ENCODE measurements around the gene COL24A1.
A peak's percentile ranks its signal among the peaks of the same experiment; 100 is the strongest.

COL24A1 gene

DNA sequence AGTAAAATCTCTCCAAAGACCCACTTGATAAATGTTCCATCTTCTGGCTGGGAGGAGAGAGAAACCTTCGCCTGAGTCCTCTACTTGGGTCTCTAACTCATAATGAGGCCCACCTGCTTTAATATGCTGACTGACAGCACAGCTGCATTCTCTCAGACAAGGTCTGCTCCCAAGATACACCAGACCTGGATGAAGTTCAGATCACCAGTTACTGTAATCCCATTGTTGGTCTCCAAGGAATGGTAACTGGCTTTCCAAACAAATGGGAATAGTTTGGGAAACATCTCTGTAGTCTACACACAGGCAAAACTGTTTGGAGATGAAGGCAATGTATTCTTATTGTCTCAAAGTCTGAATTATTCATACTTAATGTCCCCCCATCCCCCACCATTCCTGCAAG is 27.9 kb upstream of the COL24A1 start:
- Histone ChIP-seq H2BK15ac (replicated peaks; ENCODE audit: low read depth) (no peak overlapping the region), H3K4me2 (ENCODE audit: low read length) (no peak overlapping the region), H3K23ac (ENCODE audit: low read length) (no peak overlapping the region), H3K18ac (ENCODE audit: low read length) (no peak overlapping the region), H3K4ac (ENCODE audit: low read depth, low read length) (no peak overlapping the region), H2AK5ac (ENCODE audit: low read length) (no peak overlapping the region), H3K27me3 (ENCODE audit: insufficient read depth, low read length, poor library complexity) (no peaks in the 10 kb centered on the region), H3K9ac (ENCODE audit: low read length) (no peak overlapping the region), H3K4me3 (ENCODE audit: low read length) (no peak overlapping the region), H3K56ac (ENCODE audit: low read length) (no peak overlapping the region), H3K27ac (ENCODE audit: low read depth, low read length) (no peak overlapping the region), H3K79me1 (ENCODE audit: low read length) (no peaks in the 10 kb centered on the region), H2BK120ac (ENCODE audit: low read depth, low read length) (no peak overlapping the region), H4K8ac (ENCODE audit: low read depth, low read length) (no peak overlapping the region), H3K36me3 (ENCODE audit: control insufficient read depth, insufficient read depth, low read length) (no peaks in the 10 kb centered on the region), H2BK5ac (ENCODE audit: low read length) (no peak overlapping the region), H4K5ac (ENCODE audit: low read length) (no peak overlapping the region), H3K79me2 (ENCODE audit: control insufficient read depth, insufficient read depth, low read length) (no peaks in the 10 kb centered on the region), H3K4me1 (ENCODE audit: control insufficient read depth, low read depth, low read length) (no peaks in the 10 kb centered on the region)
- DNase-seq = no peak
- WGBS (ENCODE audit: extremely low coverage, insufficient coverage, low lambda C conversion rate) = no CpG with 5 or more reads among the region's 1 CpG

DNA sequence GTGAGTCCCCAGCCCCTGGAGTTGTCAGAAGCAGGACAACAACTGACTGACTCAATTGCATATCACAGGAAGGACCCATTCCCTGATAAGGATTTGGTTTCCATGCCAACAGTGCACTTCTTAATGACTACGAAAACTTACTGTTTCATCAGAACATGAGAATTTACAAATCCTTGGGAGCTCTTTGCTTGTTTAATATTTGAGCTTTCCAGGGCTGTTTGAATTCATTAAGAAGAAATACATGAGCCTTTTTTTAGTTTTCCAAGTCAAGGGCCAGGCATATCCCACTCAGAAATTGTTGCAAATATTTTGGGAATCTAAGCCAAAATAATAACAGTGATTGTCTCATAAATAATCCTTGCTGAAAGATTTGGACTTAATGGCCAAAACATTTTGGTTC is 27.2 kb upstream of the COL24A1 start:
- Histone ChIP-seq H3K4me2 (ENCODE audit: low read length) (no peak overlapping the region), H3K36me3 (ENCODE audit: control insufficient read depth, insufficient read depth, low read length) (no peaks in the 10 kb centered on the region), H3K18ac (ENCODE audit: low read length) (no peak overlapping the region), H3K79me1 (ENCODE audit: low read length) (no peaks in the 10 kb centered on the region), H3K4me3 (ENCODE audit: low read length) (no peak overlapping the region), H3K27me3 (ENCODE audit: insufficient read depth, low read length, poor library complexity) (no peaks in the 10 kb centered on the region), H3K4me1 (ENCODE audit: control insufficient read depth, low read depth, low read length) (no peaks in the 10 kb centered on the region), H3K79me2 (ENCODE audit: control insufficient read depth, insufficient read depth, low read length) (no peaks in the 10 kb centered on the region), H2BK15ac (replicated peaks; ENCODE audit: low read depth) (no peak overlapping the region), H3K23ac (ENCODE audit: low read length) (no peak overlapping the region), H2AK5ac (ENCODE audit: low read length) (no peak overlapping the region), H3K56ac (ENCODE audit: low read length) (no peak overlapping the region), H3K9ac (ENCODE audit: low read length) (no peak overlapping the region), H3K4ac (ENCODE audit: low read depth, low read length) (no peak overlapping the region), H4K5ac (ENCODE audit: low read length) (no peak overlapping the region), H4K8ac (ENCODE audit: low read depth, low read length) (no peak overlapping the region), H2BK5ac (ENCODE audit: low read length) (no peak overlapping the region), H2BK120ac (ENCODE audit: low read depth, low read length) (no peak overlapping the region), H3K27ac (ENCODE audit: low read depth, low read length) (no peak overlapping the region)
- no CpG with 5 or more reads among the region's 1 CpG for WGBS (ENCODE audit: extremely low coverage, insufficient coverage, low lambda C conversion rate)
- DNase-seq = peak; percentile 33

DNA sequence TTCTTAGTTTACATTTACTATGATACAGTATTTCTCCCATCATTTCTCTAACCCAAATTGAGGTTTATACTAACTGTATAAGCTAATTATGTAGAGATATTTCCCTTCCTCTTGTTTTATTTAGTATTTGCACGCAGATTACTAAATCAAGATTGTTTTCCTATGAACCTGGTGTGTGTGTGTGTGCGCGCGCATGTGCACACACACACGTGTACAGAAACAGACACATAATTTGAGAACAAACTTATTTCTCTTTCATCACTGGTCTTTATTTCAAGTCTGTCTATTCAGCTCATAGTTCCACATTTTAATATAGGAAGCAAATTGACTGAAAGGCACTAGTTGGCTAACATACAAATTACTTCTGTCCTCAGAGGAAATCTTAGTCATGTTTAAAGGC is 19.7 kb upstream of the COL24A1 start:
- no peak for DNase-seq
- Histone ChIP-seq H3K4me1 (ENCODE audit: control insufficient read depth, low read depth, low read length) (no peaks in the 10 kb centered on the region), H2BK15ac (replicated peaks; ENCODE audit: low read depth) (no peak overlapping the region), H3K4ac (ENCODE audit: low read depth, low read length) (no peak overlapping the region), H3K9ac (ENCODE audit: low read length) (no peak overlapping the region), H3K27ac (ENCODE audit: low read depth, low read length) (no peak overlapping the region), H2BK120ac (ENCODE audit: low read depth, low read length) (no peak overlapping the region), H3K4me3 (ENCODE audit: low read length) (no peak overlapping the region), H3K27me3 (ENCODE audit: insufficient read depth, low read length, poor library complexity) (no peaks in the 10 kb centered on the region), H3K4me2 (ENCODE audit: low read length) (no peak overlapping the region), H2AK5ac (ENCODE audit: low read length) (no peak overlapping the region), H3K23ac (ENCODE audit: low read length) (no peak overlapping the region), H4K8ac (ENCODE audit: low read depth, low read length) (no peak overlapping the region), H3K36me3 (ENCODE audit: control insufficient read depth, insufficient read depth, low read length) (no peaks in the 10 kb centered on the region), H3K56ac (ENCODE audit: low read length) (no peak overlapping the region), H3K79me1 (ENCODE audit: low read length) (no peaks in the 10 kb centered on the region), H3K79me2 (ENCODE audit: control insufficient read depth, insufficient read depth, low read length) (no peaks in the 10 kb centered on the region), H2BK5ac (ENCODE audit: low read length) (no peak overlapping the region), H4K5ac (ENCODE audit: low read length) (no peak overlapping the region), H3K18ac (ENCODE audit: low read length) (no peak overlapping the region)
- whole genome bisulfite sequencing (ENCODE audit: extremely low coverage, insufficient coverage, low lambda C conversion rate) = no CpG with 5 or more reads among the region's 5 CpGs

DNA sequence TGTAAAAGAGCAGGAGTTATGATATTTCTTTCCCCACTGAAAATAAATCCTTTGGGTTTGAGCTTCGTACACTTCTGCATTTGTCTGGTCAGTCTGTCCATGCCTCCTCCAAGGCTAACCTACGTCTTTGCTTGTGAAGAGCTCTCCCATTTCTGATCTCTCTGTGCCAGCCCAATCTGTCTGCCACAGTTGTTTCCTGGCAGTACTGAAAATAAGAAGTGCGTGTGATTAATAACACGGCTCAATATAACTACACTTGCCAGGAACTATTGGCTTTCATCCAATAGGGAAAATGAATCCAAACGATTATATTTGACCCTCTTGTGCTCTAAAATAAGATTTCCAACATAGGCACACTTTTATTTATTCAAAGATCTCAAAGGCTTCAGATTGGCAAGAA is 19.2 kb upstream of the COL24A1 start:
- H4K8ac ChIP-seq (ENCODE audit: low read depth, low read length) = no peak overlapping the region
- H3K9ac ChIP-seq (ENCODE audit: low read length) = no peak overlapping the region
- no CpG with 5 or more reads among the region's 5 CpGs for WGBS (ENCODE audit: extremely low coverage, insufficient coverage, low lambda C conversion rate)
- no peak overlapping the region for H2BK120ac ChIP-seq (ENCODE audit: low read depth, low read length)
- H3K27me3 ChIP-seq (ENCODE audit: insufficient read depth, low read length, poor library complexity) = no peaks in the 10 kb centered on the region
- no peak overlapping the region for H3K23ac ChIP-seq (ENCODE audit: low read length)
- H3K4ac ChIP-seq (ENCODE audit: low read depth, low read length) = no peak overlapping the region
- DNase-seq = no peak
- H3K4me2 ChIP-seq (ENCODE audit: low read length) = no peak overlapping the region
- H3K27ac ChIP-seq (ENCODE audit: low read depth, low read length) = no peak overlapping the region
- no peaks in the 10 kb centered on the region for H3K79me1 ChIP-seq (ENCODE audit: low read length)
- no peak overlapping the region for H2AK5ac ChIP-seq (ENCODE audit: low read length)
- no peak overlapping the region for H3K4me3 ChIP-seq (ENCODE audit: low read length)
- no peak overlapping the region for H2BK15ac ChIP-seq (replicated peaks; ENCODE audit: low read depth)
- no peaks in the 10 kb centered on the region for H3K79me2 ChIP-seq (ENCODE audit: control insufficient read depth, insufficient read depth, low read length)
- H3K4me1 ChIP-seq (ENCODE audit: control insufficient read depth, low read depth, low read length) = no peaks in the 10 kb centered on the region
- H2BK5ac ChIP-seq (ENCODE audit: low read length) = no peak overlapping the region
- H3K56ac ChIP-seq (ENCODE audit: low read length) = no peak overlapping the region
- no peak overlapping the region for H3K18ac ChIP-seq (ENCODE audit: low read length)
- no peak overlapping the region for H4K5ac ChIP-seq (ENCODE audit: low read length)
- H3K36me3 ChIP-seq (ENCODE audit: control insufficient read depth, insufficient read depth, low read length) = no peaks in the 10 kb centered on the region

DNA sequence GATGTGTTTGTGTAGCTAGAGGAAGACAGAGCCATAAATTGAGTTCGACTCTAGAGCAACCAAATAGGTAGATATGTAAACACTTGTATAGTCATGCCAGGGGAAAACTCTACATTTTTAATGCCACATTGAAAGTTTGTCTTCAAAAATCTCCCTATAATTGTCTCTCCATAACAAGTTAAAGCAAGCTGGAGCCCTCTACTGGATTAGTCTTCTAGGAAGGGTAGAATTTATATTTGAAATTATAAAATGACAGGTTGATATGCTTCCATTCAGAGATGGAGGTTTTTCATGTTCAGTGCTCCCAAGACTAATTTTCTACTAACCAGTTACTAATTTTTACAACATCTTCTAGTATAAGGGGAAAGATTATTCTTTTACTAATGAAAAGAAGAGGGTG is 13.1 kb upstream of the COL24A1 start:
- H2BK120ac ChIP-seq (ENCODE audit: low read depth, low read length) = no peak overlapping the region
- WGBS (ENCODE audit: extremely low coverage, insufficient coverage, low lambda C conversion rate) = no CpG with 5 or more reads among the region's 1 CpG
- no peak overlapping the region for H4K8ac ChIP-seq (ENCODE audit: low read depth, low read length)
- no peak overlapping the region for H3K9ac ChIP-seq (ENCODE audit: low read length)
- no peaks in the 10 kb centered on the region for H3K79me1 ChIP-seq (ENCODE audit: low read length)
- H2BK15ac ChIP-seq (replicated peaks; ENCODE audit: low read depth) = no peak overlapping the region
- H3K27me3 ChIP-seq (ENCODE audit: insufficient read depth, low read length, poor library complexity) = no peaks in the 10 kb centered on the region
- H3K4me3 ChIP-seq (ENCODE audit: low read length) = no peak overlapping the region
- no peak overlapping the region for H3K18ac ChIP-seq (ENCODE audit: low read length)
- H3K4ac ChIP-seq (ENCODE audit: low read depth, low read length) = no peak overlapping the region
- H4K5ac ChIP-seq (ENCODE audit: low read length) = no peak overlapping the region
- no peak overlapping the region for H2BK5ac ChIP-seq (ENCODE audit: low read length)
- H3K79me2 ChIP-seq (ENCODE audit: control insufficient read depth, insufficient read depth, low read length) = no peaks in the 10 kb centered on the region
- H3K4me2 ChIP-seq (ENCODE audit: low read length) = no peak overlapping the region
- H3K23ac ChIP-seq (ENCODE audit: low read length) = no peak overlapping the region
- H3K36me3 ChIP-seq (ENCODE audit: control insufficient read depth, insufficient read depth, low read length) = no peaks in the 10 kb centered on the region
- H3K4me1 ChIP-seq (ENCODE audit: control insufficient read depth, low read depth, low read length) = no peaks in the 10 kb centered on the region
- DNase-seq = no peak
- H3K56ac ChIP-seq (ENCODE audit: low read length) = no peak overlapping the region
- H3K27ac ChIP-seq (ENCODE audit: low read depth, low read length) = no peak overlapping the region
- H2AK5ac ChIP-seq (ENCODE audit: low read length) = no peak overlapping the region

DNA sequence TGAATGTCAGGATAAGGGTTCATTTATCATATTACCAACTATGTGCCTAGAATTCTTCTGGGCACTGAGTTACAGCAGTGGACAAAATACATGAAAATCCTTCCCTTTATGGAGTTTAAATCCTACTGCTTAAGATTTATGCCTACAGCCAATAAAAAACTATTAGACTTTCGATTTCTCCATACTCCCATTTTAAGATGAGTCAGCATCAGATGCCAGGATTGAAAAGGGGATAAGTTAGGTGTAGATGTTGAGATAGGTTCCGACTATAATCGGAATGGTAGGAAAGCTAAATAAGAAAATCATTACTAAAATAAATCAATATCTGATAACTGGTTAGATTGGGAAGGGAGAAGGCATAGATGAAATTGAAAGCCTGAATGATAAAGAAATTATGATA is 3.2 kb upstream of the COL24A1 start:
- 100% methylated on average over 1 of the region's 3 CpGs for WGBS (ENCODE audit: extremely low coverage, insufficient coverage, low lambda C conversion rate)
- Histone ChIP-seq H3K4me2 (ENCODE audit: low read length) (no peak overlapping the region), H3K4me1 (ENCODE audit: control insufficient read depth, low read depth, low read length) (peaks cover 2% of the 10 kb centered on the region), H3K56ac (ENCODE audit: low read length) (no peak overlapping the region), H4K5ac (ENCODE audit: low read length) (no peak overlapping the region), H3K23ac (ENCODE audit: low read length) (no peak overlapping the region), H2BK5ac (ENCODE audit: low read length) (no peak overlapping the region), H2BK120ac (ENCODE audit: low read depth, low read length) (no peak overlapping the region), H4K8ac (ENCODE audit: low read depth, low read length) (no peak overlapping the region), H3K79me2 (ENCODE audit: control insufficient read depth, insufficient read depth, low read length) (no peaks in the 10 kb centered on the region), H3K36me3 (ENCODE audit: control insufficient read depth, insufficient read depth, low read length) (no peaks in the 10 kb centered on the region), H3K4me3 (ENCODE audit: low read length) (no peak overlapping the region), H3K18ac (ENCODE audit: low read length) (no peak overlapping the region), H2BK15ac (replicated peaks; ENCODE audit: low read depth) (no peak overlapping the region), H3K79me1 (ENCODE audit: low read length) (no peaks in the 10 kb centered on the region), H3K9ac (ENCODE audit: low read length) (no peak overlapping the region), H3K4ac (ENCODE audit: low read depth, low read length) (no peak overlapping the region), H3K27me3 (ENCODE audit: insufficient read depth, low read length, poor library complexity) (peaks cover 9% of the 10 kb centered on the region), H3K27ac (ENCODE audit: low read depth, low read length) (no peak overlapping the region), H2AK5ac (ENCODE audit: low read length) (no peak overlapping the region)
- DNase-seq = no peak

Data from mesendoderm (in vitro differentiated cells).